ENCODE data around the gene TMEM25. TPM values are rescaled to one million over a fixed set of nuclear protein-coding genes. Genes with fewer than 3 reads are reported as not detected.
A peak's percentile ranks its signal among the peaks of the same experiment; 100 is the strongest.

Gene TMEM25
- total RNA-seq, 1 experiment from 2014 or later, result 63.1 TPM

DNA sequence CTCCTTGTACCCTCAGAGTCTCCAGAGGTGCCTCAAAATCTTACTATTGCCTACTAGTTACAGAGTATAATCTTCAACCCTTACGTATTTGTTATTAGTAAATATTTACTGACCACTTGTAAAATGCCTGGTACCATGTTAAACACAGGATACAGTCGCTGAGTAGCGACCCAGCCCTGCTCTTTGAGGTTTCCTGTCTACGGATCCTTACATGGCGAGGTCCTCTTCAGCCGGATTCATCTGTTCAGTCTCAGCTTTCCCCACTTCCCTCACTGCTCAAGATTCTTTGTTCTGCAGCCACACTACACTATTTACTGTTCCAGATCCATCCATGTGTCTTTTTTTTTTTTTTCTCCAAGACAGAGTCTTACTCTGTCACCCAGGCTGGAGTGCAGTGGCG lies 16.9 kb upstream of the TMEM25 start:
- peaks cover 28% of the 10 kb centered on the region for H3K4me1 Mint-ChIP-seq (ENCODE audit: low read depth, unreplicated experiment)
- intact Hi-C loops (cut with micrococcal nuclease; ENCODE audit: unreplicated experiment), result loop anchor here (10.0 kb wide), 1 partner anchor 51 kb away; the partner anchor contains the start of gene IFT46
- Histone ChIP-seq H3K36me3 (ENCODE audit: control insufficient read depth, insufficient read depth, low read length) (peaks cover 11% of the 10 kb centered on the region; the same call in 1 of the 2 replicates), H3K4me1 (peaks cover 30% of the 10 kb centered on the region), H3K27me3 (replicated peaks; ENCODE audit: control insufficient read depth, insufficient read depth, low read length) (no peaks in the 10 kb centered on the region), H3K4me3 (ENCODE audit: low read depth, low read length) (no peak overlapping the region), H3K9me3 (no peaks in the 10 kb centered on the region)
- H3K9me3 Mint-ChIP-seq (ENCODE audit: unreplicated experiment), result no peaks in the 10 kb centered on the region
- BruUV-seq (replicated peaks), result no TSS peak
- POLR2A ChIA-PET, result no interaction called here
- H3K27me3 Mint-ChIP-seq (ENCODE audit: insufficient read depth, unreplicated experiment), result no peaks in the 10 kb centered on the region
- no peak for DNase-seq
- no peak overlapping the region for H3K27ac Mint-ChIP-seq (ENCODE audit: unreplicated experiment)
- peaks cover 74% of the 10 kb centered on the region for H3K36me3 Mint-ChIP-seq (ENCODE audit: insufficient read depth, unreplicated experiment)
- CTCF ChIA-PET, result no interaction called here
- H3K4me3 Mint-ChIP-seq (ENCODE audit: unreplicated experiment), result no peak overlapping the region
- TF ChIP-seq, protein P1, sequence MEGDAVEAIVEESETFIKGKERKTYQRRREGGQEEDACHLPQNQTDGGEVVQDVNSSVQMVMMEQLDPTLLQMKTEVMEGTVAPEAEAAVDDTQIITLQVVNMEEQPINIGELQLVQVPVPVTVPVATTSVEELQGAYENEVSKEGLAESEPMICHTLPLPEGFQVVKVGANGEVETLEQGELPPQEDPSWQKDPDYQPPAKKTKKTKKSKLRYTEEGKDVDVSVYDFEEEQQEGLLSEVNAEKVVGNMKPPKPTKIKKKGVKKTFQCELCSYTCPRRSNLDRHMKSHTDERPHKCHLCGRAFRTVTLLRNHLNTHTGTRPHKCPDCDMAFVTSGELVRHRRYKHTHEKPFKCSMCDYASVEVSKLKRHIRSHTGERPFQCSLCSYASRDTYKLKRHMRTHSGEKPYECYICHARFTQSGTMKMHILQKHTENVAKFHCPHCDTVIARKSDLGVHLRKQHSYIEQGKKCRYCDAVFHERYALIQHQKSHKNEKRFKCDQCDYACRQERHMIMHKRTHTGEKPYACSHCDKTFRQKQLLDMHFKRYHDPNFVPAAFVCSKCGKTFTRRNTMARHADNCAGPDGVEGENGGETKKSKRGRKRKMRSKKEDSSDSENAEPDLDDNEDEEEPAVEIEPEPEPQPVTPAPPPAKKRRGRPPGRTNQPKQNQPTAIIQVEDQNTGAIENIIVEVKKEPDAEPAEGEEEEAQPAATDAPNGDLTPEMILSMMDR (IDR thresholded peaks at IDR 0.05; ENCODE audit: insufficient read depth in 1 of 2, low read depth in 1 of 2, low read length in 1 of 2, severe bottlenecking in 1 of 2, unreplicated experiment in 1 of 2), result no peak

DNA sequence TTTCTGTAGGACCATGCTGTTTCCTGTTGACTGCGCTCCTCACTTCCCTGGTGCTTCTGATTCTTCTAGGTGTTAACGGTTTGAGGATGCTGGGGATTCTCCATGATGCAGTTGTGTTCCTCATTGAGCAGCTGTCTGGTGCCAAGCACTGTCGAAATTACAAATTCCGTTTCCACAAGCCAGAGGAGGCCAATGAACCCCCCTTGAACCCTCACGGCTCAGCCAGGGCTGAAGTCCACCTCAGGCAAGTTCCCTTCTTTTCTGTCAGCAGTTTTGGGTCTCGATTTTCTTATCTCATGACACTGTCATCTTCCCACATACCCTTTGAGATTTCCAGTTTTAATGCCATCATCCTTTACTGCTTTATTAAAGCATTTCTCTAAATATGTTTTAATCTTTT lies 11.4 kb upstream of the TMEM25 start:
- H3K4me3 ChIP-seq (ENCODE audit: low read depth, low read length), result no peak overlapping the region
- H3K9me3 ChIP-seq, result no peaks in the 10 kb centered on the region
- CTCF ChIA-PET, result interaction anchor here (0.6 to 1.5 kb wide), 4 partner anchors 8 to 325 kb away, joined by 3 to 9 read pairs (median 4); partner anchors contain the start of gene ARCN1
- no peaks in the 10 kb centered on the region for H3K27me3 Mint-ChIP-seq (ENCODE audit: insufficient read depth, unreplicated experiment)
- H3K27me3 ChIP-seq (replicated peaks; ENCODE audit: control insufficient read depth, insufficient read depth, low read length), result no peaks in the 10 kb centered on the region
- H3K9me3 Mint-ChIP-seq (ENCODE audit: unreplicated experiment), result no peaks in the 10 kb centered on the region
- BruUV-seq (replicated peaks), result no TSS peak
- peak overlapping the region; percentile 9 for H3K27ac Mint-ChIP-seq (ENCODE audit: unreplicated experiment)
- POLR2A ChIA-PET, result interaction anchor here (0.6 kb wide), 1 partner anchor 540 kb away, joined by 5 read pairs; no protein-coding TSS in a partner anchor
- peaks cover 13% of the 10 kb centered on the region for H3K4me1 Mint-ChIP-seq (ENCODE audit: low read depth, unreplicated experiment)
- peaks cover 16% of the 10 kb centered on the region for H3K36me3 ChIP-seq (ENCODE audit: control insufficient read depth, insufficient read depth, low read length)
- no peaks in the 10 kb centered on the region; the same call in 1 of the 2 replicates for H3K4me1 ChIP-seq
- H3K36me3 Mint-ChIP-seq (ENCODE audit: insufficient read depth, unreplicated experiment), result peaks cover 87% of the 10 kb centered on the region
- intact Hi-C loops (cut with micrococcal nuclease; ENCODE audit: unreplicated experiment), result loop anchor here (10.0 kb wide), 1 partner anchor 45 kb away; the partner anchor contains the start of gene IFT46
- TF ChIP-seq, protein P1 (IDR thresholded peaks at IDR 0.05; ENCODE audit: insufficient read depth in 1 of 2, low read depth in 1 of 2, low read length in 1 of 2, severe bottlenecking in 1 of 2, unreplicated experiment in 1 of 2), result no peak
- no peak for DNase-seq
- no peak overlapping the region for H3K4me3 Mint-ChIP-seq (ENCODE audit: unreplicated experiment)

DNA sequence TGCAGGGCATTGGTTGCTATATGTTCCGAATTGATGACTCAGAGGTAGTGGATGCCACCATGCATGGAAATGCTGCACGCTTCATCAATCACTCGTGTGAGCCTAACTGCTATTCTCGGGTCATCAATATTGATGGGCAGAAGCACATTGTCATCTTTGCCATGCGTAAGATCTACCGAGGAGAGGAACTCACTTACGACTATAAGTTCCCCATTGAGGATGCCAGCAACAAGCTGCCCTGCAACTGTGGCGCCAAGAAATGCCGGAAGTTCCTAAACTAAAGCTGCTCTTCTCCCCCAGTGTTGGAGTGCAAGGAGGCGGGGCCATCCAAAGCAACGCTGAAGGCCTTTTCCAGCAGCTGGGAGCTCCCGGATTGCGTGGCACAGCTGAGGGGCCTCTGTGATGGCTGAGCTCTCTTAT lies 9.1 kb upstream of the TMEM25 start:
- Histone ChIP-seq H3K27me3 (replicated peaks; ENCODE audit: control insufficient read depth, insufficient read depth, low read length) (no peaks in the 10 kb centered on the region), H3K36me3 (ENCODE audit: control insufficient read depth, insufficient read depth, low read length) (peaks cover 10% of the 10 kb centered on the region), H3K4me3 (ENCODE audit: low read depth, low read length) (no peak overlapping the region), H3K9me3 (no peaks in the 10 kb centered on the region), H3K4me1 (0 out of 2 replicates have a peak, but pooled peaks cover 2% of the 10 kb centered on the region)
- TF ChIP-seq, protein P1 (IDR thresholded peaks at IDR 0.05; ENCODE audit: insufficient read depth in 1 of 2, low read depth in 1 of 2, low read length in 1 of 2, severe bottlenecking in 1 of 2, unreplicated experiment in 1 of 2), result no peak
- H3K27ac Mint-ChIP-seq (ENCODE audit: unreplicated experiment), result no peak overlapping the region
- intact Hi-C loops (cut with micrococcal nuclease; ENCODE audit: unreplicated experiment), result loop anchor here (1.0 to 2.0 kb wide), 2 partner anchors 12 to 33 kb away; no protein-coding TSS in a partner anchor
- ChIA-PET POLR2A (interaction anchor here (0.8 kb wide), 1 partner anchor 15 kb away, joined by 3 read pairs; no protein-coding TSS in a partner anchor), CTCF (interaction anchor here (0.6 kb wide), 1 partner anchor 1784 kb away, joined by 7 read pairs; no protein-coding TSS in a partner anchor)
- no TSS peak for BruUV-seq (replicated peaks)
- H3K9me3 Mint-ChIP-seq (ENCODE audit: unreplicated experiment), result no peaks in the 10 kb centered on the region
- no peak for DNase-seq
- no peaks in the 10 kb centered on the region for H3K27me3 Mint-ChIP-seq (ENCODE audit: insufficient read depth, unreplicated experiment)
- H3K4me3 Mint-ChIP-seq (ENCODE audit: unreplicated experiment), result no peak overlapping the region
- H3K4me1 Mint-ChIP-seq (ENCODE audit: low read depth, unreplicated experiment), result peaks cover 7% of the 10 kb centered on the region
- peaks cover 75% of the 10 kb centered on the region for H3K36me3 Mint-ChIP-seq (ENCODE audit: insufficient read depth, unreplicated experiment)

Data from Caco-2 (cell line).